GM12892 (cell line): ENCODE results near the gene USP40.

Source experiments
- DNase-seq: peaks from one replicate; pipeline ENCODE4 v3.0.0; 2011; ENCODE audit not compliant: insufficient read length
- FAIRE-seq: peaks from 2 replicates; lab custom pipeline; 2011; peaks lifted over from hg19 to GRCh38; lab: Jason Lieb, UNC
- POLR2A ChIP-seq: IDR thresholded peaks from 2 replicates; pipeline ENCODE4 v1.6.1; 2011; ENCODE audit warnings: low read depth, low read length, control low read depth
- POLR2AphosphoS5 ChIP-seq: IDR thresholded peaks from 2 replicates; pipeline ENCODE4 v1.6.1; 2011; ENCODE audit warnings: low read depth, low read length, control low read depth
- TAF1 ChIP-seq: IDR thresholded peaks from 2 replicates; pipeline ENCODE4 v1.6.1; 2011; ENCODE audit warnings: low read depth, mild to moderate bottlenecking, control low read depth, low read length, borderline replicate concordance

The USP40 gene

DNA sequence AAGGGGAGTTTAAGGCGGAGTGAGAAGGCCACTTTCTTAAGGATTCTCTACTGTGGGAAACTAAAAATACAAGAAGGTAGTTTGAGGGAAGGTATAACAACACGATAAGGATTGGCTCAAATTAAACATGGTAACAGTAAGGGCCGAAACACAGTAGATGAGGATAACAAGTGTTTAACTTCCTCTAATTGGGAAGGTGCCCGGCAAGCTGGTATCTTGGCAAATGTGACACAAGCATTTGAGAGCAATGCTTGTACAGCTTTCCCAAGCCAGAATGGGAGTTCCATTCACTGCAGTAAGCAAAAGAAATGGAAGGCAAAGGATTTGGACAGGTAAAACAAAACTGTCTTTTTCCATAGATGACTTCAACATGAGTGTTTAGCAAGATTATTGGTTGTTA is 19.8 kb downstream of the USP40 start:
- DNase-seq (no peak), FAIRE-seq (no peak)
- TF ChIP-seq TAF1 (no peak), POLR2AphosphoS5 (no peak), POLR2A (no peak)

DNA sequence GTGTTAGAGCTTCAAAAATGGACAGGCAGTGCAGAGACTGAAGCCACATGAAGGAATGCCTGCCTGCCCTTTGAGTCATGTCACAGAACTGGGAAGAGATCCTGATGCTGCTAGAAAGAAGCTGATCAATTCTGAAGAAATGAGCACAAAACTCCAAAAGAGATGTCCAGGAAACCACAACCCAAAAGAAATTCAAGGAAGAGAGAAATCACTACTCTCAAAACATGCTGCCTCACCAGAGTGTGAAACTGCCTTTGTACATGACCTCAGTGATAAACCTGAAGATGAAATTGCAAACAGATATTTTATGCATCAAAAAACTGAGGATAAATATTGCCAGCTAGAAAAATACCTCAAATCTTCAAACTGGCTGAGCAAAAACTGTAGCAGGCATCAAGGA is 20.5 kb downstream of the USP40 start:
- TF ChIP-seq POLR2A (no peak), POLR2AphosphoS5 (no peak), TAF1 (no peak)
- FAIRE-seq = peak; percentile 38
- no peak for DNase-seq

DNA sequence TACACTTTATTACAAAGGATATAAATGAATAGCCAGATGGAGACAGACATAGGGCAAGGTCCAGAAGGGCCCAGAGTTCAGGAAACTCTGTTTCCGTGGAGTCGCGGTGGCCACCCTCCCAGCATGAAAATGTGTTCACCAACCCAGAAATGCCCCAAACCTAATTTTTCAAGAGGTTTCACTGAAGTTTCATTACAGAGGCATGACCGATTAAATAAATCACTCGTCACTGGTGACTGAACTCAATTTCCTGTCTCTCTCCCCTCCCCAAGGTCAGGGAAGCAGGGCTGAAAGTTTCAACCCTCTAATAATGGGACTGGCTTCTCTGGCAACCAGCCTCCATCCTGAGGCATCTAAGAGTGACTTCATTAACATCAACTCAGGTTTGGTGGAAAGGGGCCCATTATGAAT is 22.4 kb downstream of the USP40 start:
- TF ChIP-seq POLR2AphosphoS5 (no peak), TAF1 (no peak), POLR2A (no peak)
- FAIRE-seq = no peak
- no peak for DNase-seq

DNA sequence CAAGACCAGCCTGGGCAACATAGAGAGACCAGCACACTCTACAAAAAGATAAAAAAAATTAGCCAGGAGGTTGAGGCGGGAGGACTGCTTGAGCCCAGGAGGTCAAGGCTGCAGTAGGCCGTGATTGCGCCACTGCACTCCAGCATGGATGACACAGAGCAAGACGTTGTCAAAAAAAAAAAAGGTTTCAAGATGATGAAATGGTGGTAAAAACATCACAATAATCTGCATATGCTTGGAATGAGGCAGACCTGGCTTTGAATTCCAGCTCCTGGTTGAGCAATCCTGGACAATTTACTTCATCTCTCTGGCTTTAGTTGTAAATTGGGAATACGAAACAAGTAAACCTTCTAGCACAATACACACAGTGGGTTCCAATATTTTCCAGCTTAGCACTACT is 24.1 kb downstream of the USP40 start:
- DNase-seq (no peak), FAIRE-seq (no peak)
- TF ChIP-seq TAF1 (no peak), POLR2A (no peak), POLR2AphosphoS5 (no peak)

DNA sequence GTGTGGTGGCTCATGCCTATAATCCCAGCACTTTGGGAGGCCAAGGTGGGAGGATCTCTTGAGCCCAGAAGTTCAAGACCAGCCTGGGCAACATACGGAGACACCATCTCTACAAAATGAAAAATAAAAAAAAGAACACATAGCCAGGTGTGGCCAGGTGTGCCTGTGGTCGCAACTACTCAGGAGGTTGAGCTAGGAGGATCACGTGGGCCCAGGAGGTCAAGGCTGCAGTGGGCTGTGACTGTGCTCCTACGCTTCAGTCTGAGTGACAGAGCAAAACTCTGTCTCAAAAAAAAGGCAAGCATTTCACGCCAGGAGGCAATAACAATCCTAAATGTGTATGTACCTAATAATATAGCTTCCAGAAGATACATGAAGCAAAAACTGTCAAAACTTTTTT is 27.8 kb downstream of the USP40 start:
- no peak for DNase-seq
- no peak for FAIRE-seq
- TF ChIP-seq TAF1 = no peak

DNA sequence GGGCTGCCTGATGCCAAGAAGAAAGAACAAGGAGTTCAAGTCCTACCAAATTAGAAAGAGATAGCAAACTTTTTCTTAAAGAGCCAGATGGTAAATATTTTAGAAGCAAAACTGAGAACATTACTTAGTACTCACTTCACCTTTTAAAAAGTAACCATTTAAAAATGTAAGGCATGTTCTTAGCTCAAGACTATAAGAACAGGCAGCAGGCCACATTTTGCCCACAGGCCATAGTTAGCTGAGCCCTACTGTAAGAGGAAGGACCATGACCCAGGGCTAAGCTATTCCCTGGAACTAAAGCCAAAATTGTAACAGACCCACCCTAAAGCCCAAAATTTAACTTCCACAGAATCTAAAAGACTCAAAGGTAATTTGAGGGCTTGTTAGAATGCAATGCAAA is 31.3 kb downstream of the USP40 start:
- TF ChIP-seq POLR2A (no peak), POLR2AphosphoS5 (no peak), TAF1 (no peak)
- FAIRE-seq (no peak), DNase-seq (no peak)

DNA sequence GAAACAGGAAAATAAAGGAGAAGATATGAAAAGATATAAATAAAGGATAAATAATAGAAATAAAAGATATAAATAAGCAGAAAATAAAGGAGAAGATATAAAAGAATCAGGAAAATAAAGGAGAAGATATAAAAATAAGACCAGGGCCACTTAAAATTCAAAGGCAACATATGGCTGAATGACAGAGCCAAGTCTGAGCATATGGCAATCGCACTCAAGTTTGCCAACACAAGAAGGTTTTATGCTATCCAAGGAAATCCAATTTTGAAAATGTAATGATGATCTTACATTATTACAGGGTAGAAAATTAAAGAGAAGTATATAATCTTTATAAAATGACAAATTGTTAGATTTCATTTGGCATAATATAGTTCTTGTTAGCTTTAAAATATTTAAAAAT is 33.6 kb downstream of the USP40 start:
- DNase-seq (no peak), FAIRE-seq (no peak)
- TF ChIP-seq TAF1 (no peak), POLR2AphosphoS5 (no peak)

DNA sequence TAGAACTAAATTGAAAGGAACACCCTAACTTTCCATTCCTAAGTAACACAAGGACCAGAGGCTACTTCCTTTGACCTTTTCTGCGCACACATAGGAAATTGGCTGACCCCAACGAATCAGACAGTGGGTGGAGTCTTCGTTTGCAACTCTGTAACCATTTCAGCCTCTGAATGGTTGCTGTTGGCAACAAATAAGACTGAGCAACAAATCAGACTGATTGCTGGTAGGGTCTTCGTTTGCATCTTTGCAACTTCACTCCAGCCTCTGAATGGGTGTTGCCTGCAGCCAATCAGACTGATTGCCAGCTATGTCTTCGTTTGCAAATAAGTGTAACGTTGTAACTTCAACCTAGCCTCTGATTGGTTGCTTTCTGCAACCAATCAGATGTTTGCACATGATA is 34.6 kb downstream of the USP40 start:
- TF ChIP-seq POLR2AphosphoS5 (no peak), TAF1 (no peak), POLR2A (no peak)
- DNase-seq (no peak), FAIRE-seq (no peak)

DNA sequence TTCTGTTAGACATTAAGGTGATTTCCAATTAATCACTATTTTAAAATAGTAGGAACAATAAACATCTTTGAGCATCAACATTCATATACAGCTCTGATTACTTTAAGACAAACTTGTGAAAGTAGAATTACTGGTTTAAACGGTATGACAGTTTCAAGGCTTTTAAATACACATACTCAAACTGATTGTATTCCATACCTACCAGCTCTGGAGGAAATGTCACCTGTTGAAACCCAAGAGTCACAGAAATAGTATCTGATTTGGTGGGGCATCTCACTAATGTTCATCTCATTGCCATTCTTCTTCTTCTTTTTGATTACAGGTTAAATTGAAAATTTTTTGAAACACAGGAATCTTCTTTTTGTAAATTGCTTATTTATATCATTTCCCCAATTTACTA is 36.2 kb downstream of the USP40 start:
- TF ChIP-seq TAF1 (no peak), POLR2AphosphoS5 (no peak), POLR2A (no peak)
- DNase-seq (no peak), FAIRE-seq (no peak)

DNA sequence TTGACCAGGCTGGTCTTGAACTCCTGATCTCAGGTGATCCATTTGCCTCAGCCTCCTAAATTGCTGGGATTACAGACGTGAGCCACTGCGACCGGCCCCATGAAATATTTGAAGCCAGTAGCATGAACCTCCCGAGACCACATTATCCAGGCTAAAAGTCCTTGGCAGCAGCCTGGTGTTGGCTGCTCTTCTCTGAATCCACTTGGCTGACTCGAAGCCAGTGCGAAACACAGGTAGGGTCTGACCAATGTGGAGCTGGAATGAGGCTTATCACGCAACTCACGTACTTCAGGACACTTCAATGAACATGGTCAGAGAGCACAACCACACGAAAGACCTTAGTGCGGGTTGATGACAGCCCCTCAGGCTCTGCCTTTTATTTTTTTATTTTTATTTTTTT is 38.4 kb downstream of the USP40 start:
- no peak for DNase-seq
- FAIRE-seq = no peak
- TF ChIP-seq TAF1 = no peak
- no peak for TF ChIP-seq POLR2AphosphoS5
- TF ChIP-seq POLR2A = no peak

DNA sequence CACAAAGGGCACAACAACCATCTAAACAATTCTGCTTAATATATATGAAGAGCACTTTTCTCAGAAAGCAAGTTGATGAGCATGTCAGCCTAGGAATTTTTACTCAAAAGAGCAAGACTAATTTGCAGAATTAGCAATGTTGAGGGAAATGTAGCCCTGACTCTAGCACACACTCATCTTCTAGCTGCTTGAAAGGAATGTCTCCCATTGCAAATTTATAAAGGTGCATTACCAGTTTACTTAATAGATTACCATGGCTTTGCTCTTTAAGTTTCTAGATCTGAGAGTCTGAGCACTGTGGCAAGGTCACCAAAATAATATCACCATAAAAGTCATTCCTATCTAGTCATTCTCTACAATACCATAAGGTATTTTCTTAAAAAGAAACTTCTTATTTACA is 40.8 kb downstream of the USP40 start:
- TF ChIP-seq TAF1 (no peak), POLR2AphosphoS5 (no peak), POLR2A (no peak)
- FAIRE-seq = no peak
- no peak for DNase-seq

DNA sequence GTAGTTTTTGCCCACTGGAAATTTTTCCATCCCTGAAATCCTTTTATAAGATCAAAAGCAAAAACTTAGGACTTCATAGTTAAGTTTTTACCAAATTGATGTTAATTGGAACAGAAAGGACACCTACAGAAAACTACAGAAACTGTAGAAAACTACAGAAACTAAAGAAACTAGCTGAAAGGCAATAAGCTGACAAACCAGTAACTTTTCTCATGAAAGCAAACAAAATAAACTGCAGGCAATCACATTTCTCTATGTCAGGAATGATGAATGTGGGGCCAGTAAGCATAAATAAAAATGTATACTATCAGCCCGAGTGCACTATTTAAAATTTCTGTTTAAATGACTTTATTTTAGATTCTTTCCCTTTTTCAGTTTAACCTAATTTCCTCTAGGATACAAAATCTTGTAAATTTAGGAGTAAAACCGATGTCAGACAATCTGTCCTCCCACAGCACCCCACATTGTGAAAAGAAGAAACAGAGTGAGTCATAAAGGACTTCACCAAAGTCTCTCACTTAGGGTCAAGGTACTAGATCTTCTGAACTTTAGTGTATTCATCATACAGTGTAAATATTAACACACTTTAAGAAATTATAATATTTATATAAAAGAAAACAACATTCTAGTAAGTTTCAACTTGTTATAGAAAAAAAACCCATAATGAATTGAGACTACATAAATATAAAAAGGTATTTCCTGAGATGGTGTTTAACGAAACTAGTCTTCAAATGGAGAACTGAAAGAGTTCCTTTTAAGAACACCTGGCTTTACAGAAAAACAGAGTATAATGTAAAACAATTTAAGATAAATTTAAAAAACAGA is 46.6 kb downstream of the USP40 start:
- no peak for TF ChIP-seq POLR2AphosphoS5
- no peak for TF ChIP-seq TAF1
- TF ChIP-seq POLR2A = no peak
- FAIRE-seq (peak; percentile 80), DNase-seq (no peak)
